HL-60 (cell line): ENCODE data around the gene GADD45A.

Experiments used
- GABPA ChIP-seq: IDR thresholded peaks from 2 replicates; pipeline ENCODE4 v1.6.1; 2012; ENCODE audit warnings: low read depth
- POLR2AphosphoS5 ChIP-seq: IDR thresholded peaks from 2 replicates; pipeline ENCODE4 v1.6.1; 2012; ENCODE audit warnings: low read depth
- TF ChIP-seq, protein P1 (sequence below): IDR thresholded peaks from one replicate; pipeline ENCODE4 v1.5.1; 2011; ENCODE audit warnings: low read length, control low read depth, inconsistent platforms; ENCODE audit not compliant: insufficient read depth
- TF ChIP-seq, protein P2 (sequence below): IDR thresholded peaks from 2 replicates; pipeline ENCODE4 v1.6.1; 2012; ENCODE audit warnings: low read depth; ENCODE audit not compliant: insufficient replicate concordance

DNA sequence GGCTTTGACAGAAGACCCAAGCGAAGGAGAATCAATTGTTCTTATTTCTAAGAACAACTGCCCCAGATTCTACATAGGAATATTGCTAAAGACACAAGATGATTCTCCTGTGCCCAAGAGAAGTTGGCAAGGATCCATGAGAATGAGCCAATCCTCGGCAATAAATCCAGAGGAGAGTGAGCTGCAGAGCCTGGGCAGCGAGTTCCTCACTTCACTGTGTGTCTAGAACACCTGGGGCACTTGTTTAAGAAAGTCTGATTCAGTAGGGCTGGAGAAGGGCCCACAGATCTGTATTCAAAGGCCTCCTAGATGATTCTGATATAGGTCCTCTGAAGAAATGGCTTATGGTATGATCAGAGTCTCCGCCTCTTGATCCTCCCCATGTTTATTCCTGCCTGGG is 31.8 kb downstream of the GADD45A start:
- TF ChIP-seq, protein P1, sequence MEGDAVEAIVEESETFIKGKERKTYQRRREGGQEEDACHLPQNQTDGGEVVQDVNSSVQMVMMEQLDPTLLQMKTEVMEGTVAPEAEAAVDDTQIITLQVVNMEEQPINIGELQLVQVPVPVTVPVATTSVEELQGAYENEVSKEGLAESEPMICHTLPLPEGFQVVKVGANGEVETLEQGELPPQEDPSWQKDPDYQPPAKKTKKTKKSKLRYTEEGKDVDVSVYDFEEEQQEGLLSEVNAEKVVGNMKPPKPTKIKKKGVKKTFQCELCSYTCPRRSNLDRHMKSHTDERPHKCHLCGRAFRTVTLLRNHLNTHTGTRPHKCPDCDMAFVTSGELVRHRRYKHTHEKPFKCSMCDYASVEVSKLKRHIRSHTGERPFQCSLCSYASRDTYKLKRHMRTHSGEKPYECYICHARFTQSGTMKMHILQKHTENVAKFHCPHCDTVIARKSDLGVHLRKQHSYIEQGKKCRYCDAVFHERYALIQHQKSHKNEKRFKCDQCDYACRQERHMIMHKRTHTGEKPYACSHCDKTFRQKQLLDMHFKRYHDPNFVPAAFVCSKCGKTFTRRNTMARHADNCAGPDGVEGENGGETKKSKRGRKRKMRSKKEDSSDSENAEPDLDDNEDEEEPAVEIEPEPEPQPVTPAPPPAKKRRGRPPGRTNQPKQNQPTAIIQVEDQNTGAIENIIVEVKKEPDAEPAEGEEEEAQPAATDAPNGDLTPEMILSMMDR, result no peak
- TF ChIP-seq, protein P2, sequence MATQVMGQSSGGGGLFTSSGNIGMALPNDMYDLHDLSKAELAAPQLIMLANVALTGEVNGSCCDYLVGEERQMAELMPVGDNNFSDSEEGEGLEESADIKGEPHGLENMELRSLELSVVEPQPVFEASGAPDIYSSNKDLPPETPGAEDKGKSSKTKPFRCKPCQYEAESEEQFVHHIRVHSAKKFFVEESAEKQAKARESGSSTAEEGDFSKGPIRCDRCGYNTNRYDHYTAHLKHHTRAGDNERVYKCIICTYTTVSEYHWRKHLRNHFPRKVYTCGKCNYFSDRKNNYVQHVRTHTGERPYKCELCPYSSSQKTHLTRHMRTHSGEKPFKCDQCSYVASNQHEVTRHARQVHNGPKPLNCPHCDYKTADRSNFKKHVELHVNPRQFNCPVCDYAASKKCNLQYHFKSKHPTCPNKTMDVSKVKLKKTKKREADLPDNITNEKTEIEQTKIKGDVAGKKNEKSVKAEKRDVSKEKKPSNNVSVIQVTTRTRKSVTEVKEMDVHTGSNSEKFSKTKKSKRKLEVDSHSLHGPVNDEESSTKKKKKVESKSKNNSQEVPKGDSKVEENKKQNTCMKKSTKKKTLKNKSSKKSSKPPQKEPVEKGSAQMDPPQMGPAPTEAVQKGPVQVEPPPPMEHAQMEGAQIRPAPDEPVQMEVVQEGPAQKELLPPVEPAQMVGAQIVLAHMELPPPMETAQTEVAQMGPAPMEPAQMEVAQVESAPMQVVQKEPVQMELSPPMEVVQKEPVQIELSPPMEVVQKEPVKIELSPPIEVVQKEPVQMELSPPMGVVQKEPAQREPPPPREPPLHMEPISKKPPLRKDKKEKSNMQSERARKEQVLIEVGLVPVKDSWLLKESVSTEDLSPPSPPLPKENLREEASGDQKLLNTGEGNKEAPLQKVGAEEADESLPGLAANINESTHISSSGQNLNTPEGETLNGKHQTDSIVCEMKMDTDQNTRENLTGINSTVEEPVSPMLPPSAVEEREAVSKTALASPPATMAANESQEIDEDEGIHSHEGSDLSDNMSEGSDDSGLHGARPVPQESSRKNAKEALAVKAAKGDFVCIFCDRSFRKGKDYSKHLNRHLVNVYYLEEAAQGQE, result no peak
- TF ChIP-seq POLR2AphosphoS5 (no peak), GABPA (no peak)
